Neuronal stem cell (in vitro differentiated cells): Measurements from ENCODE around the gene MEGF9.
A peak's percentile ranks its signal among the peaks of the same experiment; 100 is the strongest.

ENCODE experiments used
- DNase-seq: peaks from one replicate; pipeline ENCODE4 v3.0.0-alpha.2; 2013; ENCODE audit warnings: low spot score
- H2AFZ ChIP-seq: one replicate; pipeline ENCODE4 v1.6.1; 2013; ENCODE audit warnings: mild to moderate bottlenecking, low read length, inconsistent platforms
- H2AK5ac ChIP-seq: 2 replicates; pipeline ENCODE4 v1.6.1; 2013; ENCODE audit warnings: low read depth, mild to moderate bottlenecking, inconsistent platforms, low read length, moderate library complexity, mixed read lengths
- H2BK120ac ChIP-seq: 2 replicates; pipeline ENCODE4 v1.6.1; 2013; ENCODE audit warnings: low read depth, mild to moderate bottlenecking, inconsistent platforms, low read length, moderate library complexity, mixed read lengths
- H2BK12ac ChIP-seq: one replicate; pipeline ENCODE4 v1.6.1; 2013; ENCODE audit warnings: low read length, inconsistent platforms
- H2BK15ac ChIP-seq: 2 replicates; pipeline ENCODE4 v1.6.1; 2013; ENCODE audit warnings: mild to moderate bottlenecking, low read length, inconsistent platforms, mixed read lengths
- H2BK5ac ChIP-seq: one replicate; pipeline ENCODE4 v1.6.1; 2013; ENCODE audit warnings: inconsistent platforms, mild to moderate bottlenecking, low read length, moderate library complexity
- H3K14ac ChIP-seq: one replicate; pipeline ENCODE4 v1.6.1; 2013; ENCODE audit warnings: low read length, inconsistent platforms
- H3K18ac ChIP-seq: 2 replicates; pipeline ENCODE4 v1.6.1; 2013; ENCODE audit warnings: low read length, inconsistent platforms
- H3K23ac ChIP-seq: 2 replicates; pipeline ENCODE4 v1.6.1; 2013; ENCODE audit warnings: low read depth, mild to moderate bottlenecking, mixed read lengths, low read length, inconsistent platforms; ENCODE audit not compliant: poor library complexity
- H3K27ac ChIP-seq: replicated peaks from 3 replicates; pipeline ENCODE4 v1.5.1; 2013; ENCODE audit warnings: low read length, inconsistent platforms
- H3K27me3 ChIP-seq, 3 experiments: 2 replicates each; pipeline ENCODE4 v1.6.1; 2013; ENCODE audit warnings: low read length in 3 of 3, mild to moderate bottlenecking in 2 of 3, inconsistent platforms in 1 of 3, low read depth in 1 of 3, mixed read lengths in 1 of 3, moderate library complexity in 1 of 3; ENCODE audit not compliant: control insufficient read depth in 3 of 3, insufficient read depth in 3 of 3
- H3K36me3 ChIP-seq, 2 donors: replicated peaks in 1 of 2; 2 replicates each; pipeline ENCODE4 v1.6.1; 2013; ENCODE audit warnings: low read length in 2 of 2; ENCODE audit not compliant: control insufficient read depth in 2 of 2, insufficient read depth in 2 of 2
- H3K4ac ChIP-seq: 2 replicates; pipeline ENCODE4 v1.6.1; 2013; ENCODE audit warnings: inconsistent platforms, mild to moderate bottlenecking, low read length, moderate library complexity
- H3K4me1 ChIP-seq, 2 donors: 1 replicate in 1 of 2; 2 replicates in 1 of 2; pipeline ENCODE4 v1.6.1; 2013; ENCODE audit warnings: low read length in 2 of 2, low read depth in 1 of 2; ENCODE audit not compliant: control insufficient read depth in 2 of 2, insufficient read depth in 1 of 2
- H3K4me2 ChIP-seq: one replicate; pipeline ENCODE4 v1.6.1; 2013; ENCODE audit warnings: mild to moderate bottlenecking, low read length, inconsistent platforms; ENCODE audit not compliant: insufficient read depth, poor library complexity, severe bottlenecking
- H3K4me3 ChIP-seq, 2 donors: 2 replicates each; pipeline ENCODE4 v1.5.1; 2013; ENCODE audit warnings: low read length in 2 of 2, mild to moderate bottlenecking in 2 of 2, inconsistent platforms in 1 of 2, moderate library complexity in 1 of 2
- H3K79me1 ChIP-seq: one replicate; pipeline ENCODE4 v1.6.1; 2013; ENCODE audit warnings: low read depth, mild to moderate bottlenecking, inconsistent platforms, low read length, moderate library complexity
- H3K9ac ChIP-seq: one replicate; pipeline ENCODE4 v1.6.1; 2013; ENCODE audit warnings: mild to moderate bottlenecking, low read depth, low read length, inconsistent platforms; ENCODE audit not compliant: poor library complexity
- H3K9me3 ChIP-seq, 2 donors: replicated peaks in 1 of 2; 2 replicates each; pipeline versions ENCODE3 to v1.6.1; 2013; ENCODE audit warnings: low read length in 2 of 2, mild to moderate bottlenecking in 2 of 2, inconsistent platforms in 1 of 2, low read depth in 1 of 2, mixed read lengths in 1 of 2, moderate library complexity in 1 of 2; ENCODE audit not compliant: control insufficient read depth in 2 of 2, insufficient read depth in 1 of 2
- H4K8ac ChIP-seq: one replicate; pipeline ENCODE4 v1.6.1; 2013; ENCODE audit warnings: low read depth, mild to moderate bottlenecking, inconsistent platforms, low read length, moderate library complexity
- H4K91ac ChIP-seq: one replicate; pipeline ENCODE4 v1.6.1; 2013; ENCODE audit warnings: low read length, low read depth, mild to moderate bottlenecking, inconsistent platforms; ENCODE audit not compliant: poor library complexity
- whole genome bisulfite sequencing, 2 donors: extraction: QIAGEN DNeasy Blood & Tissue Kit; methylation state at CpG; one replicate each; pipeline ENCODE4 v1.1.7; 2013; ENCODE audit warnings: missing lambda C conversion rate in 2 of 2, mixed read lengths in 1 of 2; ENCODE audit not compliant: insufficient read length in 2 of 2, insufficient replicate concordance in 1 of 2; ENCODE audit errors: extremely low coverage in 2 of 2; 5-methylcytosine and 5-hydroxymethylcytosine counted together

The MEGF9 gene

GRCh38 chr9:120593250-120593954, 120.9 kb downstream of the MEGF9 start:
- Histone ChIP-seq H3K27ac (no peak overlapping the region), H3K9me3 (no peaks in the 10 kb centered on the region), H4K91ac (no peak overlapping the region), H4K8ac (no peak overlapping the region), H3K4me2 (no peak overlapping the region), H2BK12ac (no peak overlapping the region), H2AFZ (no peak overlapping the region), H3K4me1 (peaks cover 0 to 2% of the 10 kb centered on the region in 2 donors), H3K18ac (no peak overlapping the region), H3K36me3 (no peaks in the 10 kb centered on the region), H2BK15ac (no peak overlapping the region), H3K4ac (no peak overlapping the region), H3K27me3 (no peaks in the 10 kb centered on the region), H3K9ac (no peak overlapping the region), H3K23ac (no peak overlapping the region), H2BK120ac (no peak overlapping the region), H2AK5ac (no peak overlapping the region), H3K4me3 (no peak overlapping the region), H3K14ac (no peak overlapping the region), H3K79me1 (no peaks in the 10 kb centered on the region), H2BK5ac (no peak overlapping the region)
- no CpG with 5 or more reads among the region's 5 CpGs for WGBS, 2 donors
- DNase-seq: no peak

- no CpG with 5 or more reads among the region's 8 CpGs for WGBS, 2 donors
- no peak overlapping the region for H2BK120ac ChIP-seq
- no peak for DNase-seq
- no peaks in the 10 kb centered on the region for H3K27me3 ChIP-seq
- no peak overlapping the region for H3K4me3 ChIP-seq
- H4K8ac ChIP-seq: no peak overlapping the region
- H3K18ac ChIP-seq: no peak overlapping the region
- no peak overlapping the region for H2BK12ac ChIP-seq
- H2AFZ ChIP-seq: no peak overlapping the region
- no peak overlapping the region for H3K4ac ChIP-seq
- no peak overlapping the region for H4K91ac ChIP-seq
- no peak overlapping the region for H3K27ac ChIP-seq
- no peak overlapping the region for H3K4me2 ChIP-seq
- no peaks in the 10 kb centered on the region for H3K79me1 ChIP-seq
- H2BK15ac ChIP-seq: no peak overlapping the region
- H2BK5ac ChIP-seq: no peak overlapping the region
- H3K9ac ChIP-seq: no peak overlapping the region
- no peak overlapping the region for H2AK5ac ChIP-seq
- no peaks in the 10 kb centered on the region for H3K9me3 ChIP-seq
- H3K14ac ChIP-seq: no peak overlapping the region
- H3K36me3 ChIP-seq: no peaks in the 10 kb centered on the region
- peaks cover 0 to 4% of the 10 kb centered on the region in 2 donors for H3K4me1 ChIP-seq
- no peak overlapping the region for H3K23ac ChIP-seq
Observed at GRCh38 chr9:120592210-120592609, 122.1 kb downstream of the MEGF9 start.

DNA sequence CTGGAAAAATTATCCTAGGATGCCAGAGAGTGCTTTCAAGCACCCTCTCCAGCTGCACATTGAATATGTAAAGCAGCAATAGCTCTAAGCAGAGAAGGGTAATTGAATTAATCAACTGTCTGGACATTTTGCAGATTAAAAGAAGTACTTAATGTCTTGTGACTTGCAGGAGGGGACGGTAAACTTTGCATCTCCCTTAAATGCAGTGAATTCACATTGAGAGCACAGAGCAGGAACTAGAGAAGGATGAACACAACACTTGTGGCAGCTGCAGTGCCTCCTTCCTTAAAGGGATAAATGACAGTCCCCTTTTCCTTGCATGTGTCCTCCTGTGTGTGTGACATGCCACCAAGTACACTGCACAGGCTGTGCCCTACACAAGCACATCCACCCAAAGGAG, 126.9 kb downstream of the MEGF9 start:
- Histone ChIP-seq H2BK12ac (no peak overlapping the region), H2AFZ (peak overlapping the region; percentile 80), H3K23ac (no peak overlapping the region), H3K9ac (no peak overlapping the region), H3K27ac (no peak overlapping the region), H4K8ac (no peak overlapping the region), H3K18ac (no peak overlapping the region), H3K9me3 (no peaks in the 10 kb centered on the region), H3K4ac (no peak overlapping the region), H2AK5ac (no peak overlapping the region), H4K91ac (no peak overlapping the region), H3K36me3 (no peaks in the 10 kb centered on the region), H3K27me3 (no peaks in the 10 kb centered on the region), H3K4me2 (no peak overlapping the region), H2BK5ac (no peak overlapping the region), H3K4me1 (peaks cover 0 to 13% of the 10 kb centered on the region in 2 donors), H2BK15ac (no peak overlapping the region), H2BK120ac (no peak overlapping the region), H3K79me1 (no peaks in the 10 kb centered on the region), H3K4me3 (no peak overlapping the region), H3K14ac (no peak overlapping the region)
- DNase-seq: no peak
- WGBS, 2 donors: no CpG with 5 or more reads among the region's 1 CpG

DNA sequence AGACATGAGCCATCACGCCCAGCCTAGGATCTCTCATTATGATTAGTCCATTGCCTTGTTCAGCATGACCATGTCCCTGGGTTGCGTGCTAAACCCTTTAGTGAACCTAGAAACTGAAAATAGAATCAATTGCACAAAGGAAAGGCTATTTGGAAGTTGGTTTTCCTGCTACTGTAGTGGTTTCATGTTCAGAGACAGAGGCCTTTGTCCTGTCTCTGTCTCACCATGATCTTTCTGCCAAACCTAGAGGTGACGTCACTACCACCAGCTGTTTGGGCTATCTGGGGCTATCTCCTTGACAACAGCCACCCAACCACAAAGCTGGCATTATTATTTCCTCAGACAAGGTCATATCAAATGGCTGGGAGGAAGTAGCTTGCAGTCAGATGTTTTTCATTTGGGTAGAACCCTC, 130.3 kb downstream of the MEGF9 start:
- peak overlapping the region; percentile 68 for H2AFZ ChIP-seq

More for the DNA sequence above, 130.3 kb downstream of the MEGF9 start:
- Histone ChIP-seq H3K14ac (no peak overlapping the region), H3K18ac (no peak overlapping the region), H2BK5ac (no peak overlapping the region), H3K4me2 (no peak overlapping the region), H4K8ac (no peak overlapping the region), H3K4me3 (no peak overlapping the region), H2BK120ac (no peak overlapping the region), H3K36me3 (no peaks in the 10 kb centered on the region), H3K23ac (no peak overlapping the region), H3K9me3 (no peaks in the 10 kb centered on the region), H3K4ac (no peak overlapping the region), H3K27me3 (no peaks in the 10 kb centered on the region), H4K91ac (no peak overlapping the region), H2AK5ac (no peak overlapping the region), H2BK12ac (no peak overlapping the region), H3K9ac (no peak overlapping the region), H3K27ac (no peak overlapping the region), H2BK15ac (no peak overlapping the region), H3K79me1 (peaks cover 9% of the 10 kb centered on the region), H3K4me1 (peaks cover 3 to 21% of the 10 kb centered on the region in 2 donors)
- no peak for DNase-seq
- WGBS, 2 donors: no CpG with 5 or more reads among the region's 3 CpGs
